Endothelial cell of umbilical vein (primary cell): ENCODE measurements around the gene FALEC. TPM values are rescaled to one million over a fixed set of nuclear protein-coding genes. Genes with fewer than 3 reads are reported as not detected.
A peak's percentile ranks its signal among the peaks of the same experiment; 100 is the strongest.

Experiments used
- BruUV-seq: library from RNA; stranded (reverse); fragments of 400-500 nt; replicated peaks from 2 replicates; lab custom pipeline; 2021; lab: Mats Ljungman, UMichigan
- CTCF ChIA-PET: fragments of 300-600, 350-600 bp; sonication (Branson Sonifier 250); formaldehyde crosslinking; loops from one replicate; lab custom pipeline; 2021; ENCODE audit warnings: antibody characterized with exemption, inconsistent platforms; lab: Charles Lee
- POLR2A ChIA-PET: fragments of 300-600, 350-600 bp; sonication (Branson Sonifier 250); formaldehyde crosslinking; loops from one replicate; lab custom pipeline; 2021; ENCODE audit warnings: antibody characterized with exemption, inconsistent platforms; lab: Charles Lee
- DNase-seq: peaks from one replicate; pipeline ENCODE4 v3.0.0-alpha.2; 2011; ENCODE audit warnings: low read depth, low spot score
- FAIRE-seq: peaks from 2 replicates; lab custom pipeline; 2011; peaks lifted over from hg19 to GRCh38; lab: Jason Lieb, UNC
- H2AFZ ChIP-seq: 2 replicates; pipeline ENCODE4 v1.6.0; 2012; ENCODE audit warnings: low read depth, low read length, control low read depth, inconsistent platforms
- H3K27ac ChIP-seq: 2 replicates; pipeline ENCODE4 v1.5.1; 2011; ENCODE audit warnings: low read depth, mild to moderate bottlenecking, control low read depth, low read length, moderate library complexity; ENCODE audit not compliant: insufficient read depth
- H3K27me3 ChIP-seq, 2 experiments: 2 replicates each; pipeline versions ENCODE4 v1.6.0 to v1.6.1; 2011; ENCODE audit warnings: low read length in 2 of 2, mixed read lengths in 1 of 2; ENCODE audit not compliant: control insufficient read depth in 2 of 2, insufficient read depth in 2 of 2
- H3K36me3 ChIP-seq, 2 experiments: 2 replicates in 1 of 2; 3 replicates in 1 of 2; pipeline ENCODE4 v1.5.1; 2011; ENCODE audit warnings: low read length in 2 of 2, mild to moderate bottlenecking in 1 of 2, moderate library complexity in 1 of 2; ENCODE audit not compliant: control insufficient read depth in 2 of 2, insufficient read depth in 2 of 2; ENCODE audit errors: extremely low read depth in 1 of 2
- H3K4me1 ChIP-seq: 3 replicates; pipeline ENCODE4 v1.5.1; 2011; ENCODE audit warnings: mild to moderate bottlenecking, low read length; ENCODE audit not compliant: control insufficient read depth, insufficient read depth; ENCODE audit errors: extremely low read depth
- H3K4me2 ChIP-seq: 2 replicates; pipeline ENCODE4 v1.6.1; 2011; ENCODE audit warnings: low read length, control low read depth, mixed read lengths; ENCODE audit not compliant: insufficient read depth
- H3K4me3 ChIP-seq, 3 experiments: fragments of 200-600 bp in 1 of 3; sonication (generic), shearing (Covaris generic) in 1 of 3; replicated peaks in 1 of 3; 2 replicates each; pipeline ENCODE4 v1.5.1; 2011 to 2016; ENCODE audit warnings: control low read depth in 3 of 3, low read length in 3 of 3, mild to moderate bottlenecking in 2 of 3, inconsistent platforms in 1 of 3, low read depth in 1 of 3, moderate library complexity in 1 of 3; ENCODE audit not compliant: insufficient read depth in 1 of 3
- H3K79me2 ChIP-seq: 2 replicates; pipeline ENCODE4 v1.6.0; 2012; ENCODE audit warnings: low read length, inconsistent platforms; ENCODE audit not compliant: control insufficient read depth, insufficient read depth
- H3K9ac ChIP-seq: replicated peaks from 2 replicates; pipeline ENCODE3; 2011; ENCODE audit warnings: low read length, control low read depth; ENCODE audit not compliant: insufficient read depth; ENCODE audit errors: extremely low read depth
- H3K9me1 ChIP-seq: replicated peaks from 3 replicates; pipeline ENCODE4 v1.6.0; 2011; ENCODE audit warnings: mild to moderate bottlenecking, low read length; ENCODE audit not compliant: control insufficient read depth, insufficient read depth; ENCODE audit errors: extremely low read depth
- H3K9me3 ChIP-seq: replicated peaks from 2 replicates; pipeline ENCODE4 v1.5.1; 2012; ENCODE audit warnings: low read length, inconsistent platforms; ENCODE audit not compliant: control insufficient read depth, insufficient read depth
- H4K20me1 ChIP-seq: replicated peaks from 2 replicates; pipeline ENCODE3; 2011; ENCODE audit warnings: mild to moderate bottlenecking, low read length; ENCODE audit not compliant: control insufficient read depth, insufficient read depth; ENCODE audit errors: extremely low read depth
- CTCF ChIP-seq, 2 donors: IDR thresholded peaks; 1 replicate in 1 of 2; 2 replicates in 1 of 2; pipeline ENCODE4 v1.5.1; 2011; ENCODE audit warnings: low read length in 2 of 2, mild to moderate bottlenecking in 2 of 2, moderate library complexity in 2 of 2, control low read depth in 1 of 2, inconsistent platforms in 1 of 2, low read depth in 1 of 2; ENCODE audit not compliant: insufficient read depth in 1 of 2; ENCODE audit errors: extremely low read depth in 1 of 2
- EZH2 ChIP-seq: IDR thresholded peaks from 2 replicates; pipeline ENCODE4 v1.6.1; 2012; ENCODE audit warnings: borderline replicate concordance, low read depth, mild to moderate bottlenecking, moderate library complexity, low read length, inconsistent platforms; ENCODE audit not compliant: severe bottlenecking
- FOS ChIP-seq: IDR thresholded peaks from 2 replicates; pipeline ENCODE4 v1.6.1; 2011; ENCODE audit warnings: mild to moderate bottlenecking, low read length, moderate library complexity, borderline replicate concordance; ENCODE audit not compliant: insufficient read depth
- GATA2 ChIP-seq: IDR thresholded peaks from 2 replicates; pipeline ENCODE4 v1.7.0; 2011; ENCODE audit warnings: low read depth, mild to moderate bottlenecking, moderate library complexity, mixed read lengths, low read length; ENCODE audit not compliant: insufficient read length, insufficient read depth
- MYC ChIP-seq: IDR thresholded peaks from one replicate; pipeline ENCODE4 v1.6.1; 2011; ENCODE audit warnings: mild to moderate bottlenecking, low read depth, low read length
- POLR2A ChIP-seq: IDR thresholded peaks from 2 replicates; pipeline ENCODE4 v1.6.1; 2012; ENCODE audit warnings: low read depth, mild to moderate bottlenecking, control low read depth, low read length
- POLR2AphosphoS5 ChIP-seq: IDR thresholded peaks from 2 replicates; pipeline ENCODE4 v1.6.1; 2012; ENCODE audit warnings: low read depth, mild to moderate bottlenecking, control low read depth, low read length, moderate library complexity; ENCODE audit not compliant: insufficient read depth
- dilution Hi-C: fragments of 300-500 bp; cut with MboI; formaldehyde crosslinking; loops from one replicate; pipeline ENCODE4 v1.15.0; 2019; ENCODE audit warnings: low sequenced_read_pairs; ENCODE audit not compliant: extremely low pct_ligation_motif_present
- intact Hi-C: fragments of 100-400 bp; cut with micrococcal nuclease; formaldehyde crosslinking; loops from one replicate; pipeline ENCODE4 v1.10.0; 2022
- polyA plus RNA-seq, 4 experiments: library from polyadenylated mRNA; depleted of rRNA in 3 of 4; stranded (reverse) in 3 of 4; unstranded in 1 of 4; fragments of >200 nt; gene quantifications; 2 replicates each; pipeline versions ENCODE4 v1.2.1 to v1.2.3, GENCODE V29; 2011 to 2012; ENCODE audit warnings: missing spikeins in 1 of 4
- total RNA-seq: library from RNA; stranded (reverse); gene quantifications from 2 replicates; pipeline ENCODE4 v1.2.3, GENCODE V29; 2021
- TF ChIP-seq, protein P1 (sequence below): IDR thresholded peaks from 2 replicates; pipeline ENCODE4 v1.6.1; 2011; ENCODE audit not compliant: insufficient read depth, insufficient read length

FALEC gene
- total and polyA plus RNA-seq, 2 donors (not counting 3 experiments of a cell fraction or from before 2014, with no cell fraction given) = not detected

DNA sequence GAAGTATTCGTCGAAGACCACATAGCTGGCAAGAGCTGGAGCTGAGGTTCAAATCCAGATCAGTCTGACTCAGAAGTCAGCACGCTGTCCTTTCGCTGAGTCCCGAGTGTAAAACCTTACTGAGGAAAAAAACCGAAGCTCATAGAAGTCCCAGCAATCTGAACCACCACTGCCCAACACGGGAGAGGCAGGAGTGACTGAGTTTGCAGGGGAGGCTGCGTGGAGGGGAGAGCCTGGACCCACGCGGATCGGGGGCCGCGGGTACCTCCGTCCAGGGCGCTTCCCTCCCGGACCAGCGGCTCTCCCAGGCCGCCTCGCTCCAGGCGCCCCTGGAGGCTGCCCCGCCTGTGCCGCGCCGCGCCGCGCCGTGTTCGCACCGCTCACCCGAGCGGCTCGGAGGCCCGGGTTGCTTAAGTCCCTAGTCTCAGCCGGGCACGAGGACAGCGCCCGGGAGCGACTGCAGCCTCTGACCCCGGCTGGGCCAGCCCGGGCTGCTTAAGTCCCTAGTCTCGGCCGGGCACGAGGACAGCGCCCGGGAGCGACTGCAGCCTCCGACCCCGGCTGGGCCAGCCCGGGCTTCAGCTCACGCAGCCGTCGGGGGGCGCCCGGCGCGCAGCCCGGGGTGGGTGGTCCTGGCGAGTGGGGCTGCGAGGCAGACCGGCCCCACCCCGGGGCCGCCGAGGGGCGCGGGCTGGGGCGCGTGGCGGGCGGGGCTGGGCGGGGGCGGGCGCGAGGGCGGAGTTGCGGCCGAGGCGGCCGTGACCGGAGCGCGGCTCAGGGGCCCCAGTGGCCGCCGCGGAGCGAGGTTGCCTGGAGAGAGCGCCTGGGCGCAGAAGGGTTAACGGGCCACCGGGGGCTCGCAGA, 33.3 kb downstream of the FALEC start, which contains the start of gene ADAMTSL4:
Gene ADAMTSL4 (plus strand): TSS at position 777 of the 864 bp plus-strand sequence. CDS start 2,881 bp downstream, outside the sequence.
- FAIRE-seq = peak; percentile 88

More for the DNA sequence above, 33.3 kb downstream of the FALEC start, which contains the start of gene ADAMTSL4:
- H3K4me1 ChIP-seq = peaks cover 22% of the 10 kb centered on the region
- peak within 1 kb of the TSS; percentile 54 for H3K4me2 ChIP-seq
- no peaks in the 10 kb centered on the region for H3K9me1 ChIP-seq
- ChIA-PET CTCF (interaction anchor here (1.1 to 6.7 kb wide), 8 partner anchors 11 to 264 kb away, joined by 3 to 55 read pairs (median 4); no protein-coding TSS in a partner anchor), POLR2A (interaction anchor here (0.7 kb wide), 1 partner anchor 31 kb away, joined by 3 read pairs; the partner anchor contains the start of gene MCL1)
- H2AFZ ChIP-seq = peak within 1 kb of the TSS; percentile 61
- intact Hi-C loops = loop anchor here (5.0 kb wide), 1 partner anchor 87 kb away; no protein-coding TSS in a partner anchor
- H3K27me3 ChIP-seq = peaks cover 2 to 3% of the 10 kb centered on the region in 2 experiments
- no peaks in the 10 kb centered on the region for H4K20me1 ChIP-seq
- H3K27ac ChIP-seq = no peak within 1 kb of the TSS
- TF ChIP-seq EZH2 = no peak
- TF ChIP-seq, protein P1, sequence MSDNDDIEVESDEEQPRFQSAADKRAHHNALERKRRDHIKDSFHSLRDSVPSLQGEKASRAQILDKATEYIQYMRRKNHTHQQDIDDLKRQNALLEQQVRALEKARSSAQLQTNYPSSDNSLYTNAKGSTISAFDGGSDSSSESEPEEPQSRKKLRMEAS = no peak
- TF ChIP-seq FOS = no peak
- TF ChIP-seq CTCF (IDR thresholded peaks at IDR 0.05; ENCODE audit: extremely low read depth in 1 of 2, insufficient read depth in 1 of 2, low read depth in 1 of 2, low read length in 2 of 2) = peak in 1 of 2 donors; percentile 28
- peak; percentile 59 for TF ChIP-seq POLR2AphosphoS5
- peak; percentile 3 for TF ChIP-seq POLR2A
- no peak for TF ChIP-seq MYC
- no peak for TF ChIP-seq GATA2
- H3K79me2 ChIP-seq = no peaks in the 10 kb centered on the region
- peak within 1 kb of the TSS; percentile 25 to 36 (median 34) for H3K4me3 ChIP-seq
- no TSS peak for BruUV-seq
- H3K9ac ChIP-seq = peak within 1 kb of the TSS; percentile 59
- peak; percentile 68 for DNase-seq
- dilution Hi-C loops = no loop called here
- H3K9me3 ChIP-seq = no peaks in the 10 kb centered on the region
- H3K36me3 ChIP-seq = no peaks in the 10 kb centered on the region
